DOHH2 (cell line): ENCODE data around the gene TBC1D20.

Experiments used
- H3F3A ChIP-seq: fragments of 200-600 bp; sonication (generic), shearing (Covaris generic); 2 replicates; pipeline ENCODE4 v1.6.0; 2016; ENCODE audit warnings: antibody characterized with exemption, mild to moderate bottlenecking; ENCODE audit not compliant: control insufficient read depth, insufficient read depth
- H3K27ac ChIP-seq: fragments of 200-600 bp; sonication (generic); 2 replicates; pipeline ENCODE4 v1.5.1; 2014; ENCODE audit warnings: low read depth, mild to moderate bottlenecking, low read length, moderate library complexity
- H3K27me3 ChIP-seq: fragments of 200-600 bp; sonication (generic); 2 replicates; pipeline ENCODE4 v1.6.1; 2014; ENCODE audit warnings: mild to moderate bottlenecking, low read length, mixed read lengths; ENCODE audit not compliant: control insufficient read depth
- H3K36me3 ChIP-seq: fragments of 200-600 bp; sonication (generic); 2 replicates; pipeline ENCODE4 v1.6.1; 2014; ENCODE audit warnings: mild to moderate bottlenecking, low read length, moderate library complexity, mixed read lengths; ENCODE audit not compliant: control insufficient read depth
- H3K4me1 ChIP-seq: fragments of 200-600 bp; sonication (generic); 2 replicates; pipeline ENCODE4 v1.6.1; 2014; ENCODE audit warnings: mild to moderate bottlenecking, low read length, mixed read lengths; ENCODE audit not compliant: control insufficient read depth
- H3K4me2 ChIP-seq: fragments of 200-600 bp; sonication (generic); 2 replicates; pipeline ENCODE4 v1.6.0; 2014; ENCODE audit warnings: mild to moderate bottlenecking, low read length, moderate library complexity
- H3K4me3 ChIP-seq: fragments of 200-600 bp; sonication (generic); 2 replicates; pipeline ENCODE4 v1.5.1; 2014; ENCODE audit warnings: mild to moderate bottlenecking, low read length, mixed read lengths
- H3K79me2 ChIP-seq: fragments of 200-600 bp; sonication (generic); 2 replicates; pipeline ENCODE4 v1.6.1; 2014; ENCODE audit warnings: mild to moderate bottlenecking, low read length, mixed read lengths; ENCODE audit not compliant: control insufficient read depth
- H3K9me2 ChIP-seq: fragments of 200-600 bp; sonication (generic); replicated peaks from 2 replicates; pipeline ENCODE4 v1.6.1; 2014; ENCODE audit warnings: mild to moderate bottlenecking, low read length, mixed read lengths; ENCODE audit not compliant: control insufficient read depth
- H3K9me3 ChIP-seq: fragments of 200-600 bp; sonication (generic); 2 replicates; pipeline ENCODE4 v1.6.1; 2014; ENCODE audit warnings: antibody characterized with exemption, low read length, mixed read lengths; ENCODE audit not compliant: control insufficient read depth, insufficient read depth
- H4K20me1 ChIP-seq: fragments of 200-600 bp; sonication (generic); 2 replicates; pipeline ENCODE4 v1.6.0; 2014; ENCODE audit warnings: low read depth, mild to moderate bottlenecking, antibody characterized with exemption, low read length, moderate library complexity; ENCODE audit not compliant: control insufficient read depth, insufficient read depth
- EZH2phosphoT487 ChIP-seq: fragments of 200-600 bp; sonication (generic); IDR thresholded peaks from 2 replicates; pipeline ENCODE4 v1.6.1; 2017; ENCODE audit warnings: borderline replicate concordance, mild to moderate bottlenecking, antibody characterized with exemption, low read length, moderate library complexity, mixed read lengths
- TF ChIP-seq, protein P1 (sequence below): fragments of 200-600 bp; sonication (generic); IDR thresholded peaks from one replicate; pipeline ENCODE4 v1.5.1; 2014; ENCODE audit warnings: antibody characterized with exemption, mild to moderate bottlenecking, low read depth, low read length; ENCODE audit not compliant: poor library complexity, severe bottlenecking

The TBC1D20 gene

DNA sequence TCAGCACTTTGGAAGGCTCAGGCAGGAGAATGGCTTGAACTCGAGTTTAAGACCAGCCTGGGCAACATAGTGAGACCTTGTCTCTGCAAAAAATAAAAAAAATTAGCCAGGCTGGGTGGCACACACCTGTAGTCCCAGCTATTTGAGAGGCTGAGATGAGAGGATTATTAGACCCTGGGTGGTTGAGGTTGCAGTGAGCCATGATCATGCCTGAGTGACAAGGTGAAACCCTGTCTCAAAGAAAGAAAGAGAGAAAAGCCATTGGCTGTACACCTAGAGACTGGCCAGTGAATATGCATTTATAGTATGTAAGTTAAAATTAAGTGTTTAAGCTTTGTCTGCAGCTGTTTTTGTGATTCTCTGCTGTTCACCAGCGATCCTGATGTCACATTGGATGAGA is 48.2 kb downstream of the TBC1D20 start:
- Histone ChIP-seq H3K36me3 (peaks cover 18% of the 10 kb centered on the region), H3K79me2 (peaks cover 4% of the 10 kb centered on the region)
- no peak for TF ChIP-seq EZH2phosphoT487
- TF ChIP-seq, protein P1, sequence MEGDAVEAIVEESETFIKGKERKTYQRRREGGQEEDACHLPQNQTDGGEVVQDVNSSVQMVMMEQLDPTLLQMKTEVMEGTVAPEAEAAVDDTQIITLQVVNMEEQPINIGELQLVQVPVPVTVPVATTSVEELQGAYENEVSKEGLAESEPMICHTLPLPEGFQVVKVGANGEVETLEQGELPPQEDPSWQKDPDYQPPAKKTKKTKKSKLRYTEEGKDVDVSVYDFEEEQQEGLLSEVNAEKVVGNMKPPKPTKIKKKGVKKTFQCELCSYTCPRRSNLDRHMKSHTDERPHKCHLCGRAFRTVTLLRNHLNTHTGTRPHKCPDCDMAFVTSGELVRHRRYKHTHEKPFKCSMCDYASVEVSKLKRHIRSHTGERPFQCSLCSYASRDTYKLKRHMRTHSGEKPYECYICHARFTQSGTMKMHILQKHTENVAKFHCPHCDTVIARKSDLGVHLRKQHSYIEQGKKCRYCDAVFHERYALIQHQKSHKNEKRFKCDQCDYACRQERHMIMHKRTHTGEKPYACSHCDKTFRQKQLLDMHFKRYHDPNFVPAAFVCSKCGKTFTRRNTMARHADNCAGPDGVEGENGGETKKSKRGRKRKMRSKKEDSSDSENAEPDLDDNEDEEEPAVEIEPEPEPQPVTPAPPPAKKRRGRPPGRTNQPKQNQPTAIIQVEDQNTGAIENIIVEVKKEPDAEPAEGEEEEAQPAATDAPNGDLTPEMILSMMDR, result no peak

DNA sequence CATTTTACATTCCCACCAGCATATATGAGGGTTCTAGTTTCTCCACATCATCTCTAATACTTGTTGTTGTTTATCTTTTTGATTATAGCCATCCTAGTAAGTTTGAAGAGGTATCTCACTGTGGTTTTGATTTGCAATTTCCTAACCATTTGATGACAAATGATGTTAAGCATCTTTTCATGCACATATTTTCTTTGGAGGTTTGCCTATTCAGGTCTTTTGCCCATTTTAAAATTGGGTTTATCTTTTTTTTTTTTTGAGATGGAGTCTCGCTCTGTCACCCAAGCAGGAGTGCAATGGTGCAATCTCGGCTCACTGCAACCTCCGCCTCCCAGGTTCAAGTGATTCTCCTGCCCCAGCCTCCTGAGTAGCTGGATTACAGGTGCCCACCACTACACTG is 50.3 kb downstream of the TBC1D20 start:
- Histone ChIP-seq H3K4me1 (peaks cover 21% of the 10 kb centered on the region), H3F3A (no peaks in the 10 kb centered on the region), H4K20me1 (no peaks in the 10 kb centered on the region), H3K27me3 (no peaks in the 10 kb centered on the region), H3K79me2 (peaks cover 14% of the 10 kb centered on the region), H3K9me3 (no peaks in the 10 kb centered on the region), H3K4me3 (no peak overlapping the region), H3K9me2 (no peaks in the 10 kb centered on the region), H3K4me2 (no peak overlapping the region), H3K36me3 (peaks cover 18% of the 10 kb centered on the region), H3K27ac (no peak overlapping the region)
- TF ChIP-seq EZH2phosphoT487, result no peak
- TF ChIP-seq, protein P1, result no peak

More for the DNA sequence above, 48.2 kb downstream of the TBC1D20 start:
- Histone ChIP-seq H3F3A (no peaks in the 10 kb centered on the region), H3K4me3 (no peak overlapping the region), H3K4me1 (peaks cover 11% of the 10 kb centered on the region), H3K27me3 (no peaks in the 10 kb centered on the region), H3K27ac (no peak overlapping the region), H3K9me3 (no peaks in the 10 kb centered on the region), H3K9me2 (no peaks in the 10 kb centered on the region), H4K20me1 (no peaks in the 10 kb centered on the region), H3K4me2 (no peak overlapping the region)

DNA sequence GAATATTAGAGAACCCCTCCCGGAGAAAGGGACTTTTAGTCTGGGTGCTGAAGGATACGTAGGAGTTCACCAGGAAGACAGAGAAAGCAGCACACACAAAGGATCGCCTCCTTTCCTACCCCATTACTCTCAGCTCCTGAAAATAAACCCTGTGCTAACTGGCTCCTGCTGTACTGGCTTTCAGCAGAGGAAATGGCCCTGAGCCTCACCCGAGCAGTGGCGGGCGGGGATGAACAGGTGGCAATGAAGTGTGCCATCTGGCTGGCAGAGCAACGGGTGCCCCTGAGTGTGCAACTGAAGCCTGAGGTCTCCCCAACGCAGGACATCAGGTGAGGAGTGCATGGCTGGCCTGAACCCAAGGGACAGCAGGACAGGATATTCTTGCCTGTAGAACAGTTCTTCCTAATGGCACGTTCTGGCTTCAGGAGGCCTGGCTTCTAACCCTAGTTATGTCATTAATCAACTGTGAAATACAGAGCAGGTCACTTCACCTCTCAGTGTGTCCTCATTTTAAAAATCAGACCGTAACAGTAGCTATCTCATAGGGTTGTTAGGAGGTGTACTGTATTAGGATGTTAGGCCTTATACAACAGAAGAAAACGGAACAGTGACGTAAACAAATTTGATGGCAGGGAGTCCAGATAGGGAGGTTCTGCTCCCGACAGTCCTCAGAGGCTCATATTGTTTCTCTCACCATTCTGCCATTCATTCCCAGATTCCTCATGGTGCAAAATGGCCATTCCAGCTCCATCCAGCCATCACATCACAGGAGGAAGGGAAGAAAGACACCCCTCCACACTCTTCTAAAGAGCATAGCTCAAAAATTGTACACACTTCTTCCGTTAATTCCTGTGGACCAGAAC is 52.4 kb downstream of the TBC1D20 start:
- Histone ChIP-seq H3K27ac (no peak overlapping the region), H3K36me3 (peaks cover 18% of the 10 kb centered on the region), H4K20me1 (no peaks in the 10 kb centered on the region), H3K27me3 (no peaks in the 10 kb centered on the region), H3K4me3 (peak overlapping the region; percentile 88), H3K9me3 (no peaks in the 10 kb centered on the region), H3K9me2 (no peaks in the 10 kb centered on the region), H3K79me2 (peaks cover 14% of the 10 kb centered on the region), H3K4me2 (peak overlapping the region; percentile 70), H3K4me1 (peaks cover 26% of the 10 kb centered on the region), H3F3A (peaks cover 3% of the 10 kb centered on the region; the same call in 1 of the 2 replicates)
- TF ChIP-seq, protein P1, result no peak
- TF ChIP-seq EZH2phosphoT487, result no peak
